ENCODE results near the gene ZNF787. TPM values are rescaled to one million over a fixed set of nuclear protein-coding genes. Genes with fewer than 3 reads are reported as not detected.
A peak's percentile ranks its signal among the peaks of the same experiment; 100 is the strongest.

ZNF787 gene
- polyA plus RNA-seq, 2 of the 4 experiments (the other 2 are of a cell fraction): 12.5 to 35.1 TPM

GRCh38 chr19:56130006-56130405, 8.9 kb upstream of the ZNF787 start:
- Histone ChIP-seq H3K9me3 (no peaks in the 10 kb centered on the region), H3K4me3 (no peak overlapping the region), H3K27ac (no peak overlapping the region), H3K4me2 (no peak overlapping the region), H3K4me1 (0 out of 3 replicates have a peak, but pooled peaks cover 5% of the 10 kb centered on the region)
- ATAC-seq: no peak
- CTCF ChIA-PET: no interaction called here
- POLR2A ChIA-PET: no interaction called here
- TF ChIP-seq FOXS1 (CRISPR knock-in tag; IDR thresholded peaks at IDR 0.05) (no peak), MYC (IDR thresholded peaks at IDR 0.05; ENCODE audit: borderline replicate concordance, low read length) (no peak), MAZ (IDR thresholded peaks at IDR 0.05; ENCODE audit: borderline replicate concordance, low read depth, low read length) (no peak), ZNF302 (CRISPR knock-in tag; IDR thresholded peaks at IDR 0.05) (no peak), JUN (IDR thresholded peaks at IDR 0.05) (no peak), NPAS2 (CRISPR knock-in tag; IDR thresholded peaks at IDR 0.05; ENCODE audit: borderline replicate concordance) (no peak), HDAC2 (IDR thresholded peaks at IDR 0.05) (no peak), ELK1 (IDR thresholded peaks at IDR 0.05; ENCODE audit: low read depth, low read length) (no peak), HOXB5 (CRISPR knock-in tag; IDR thresholded peaks at IDR 0.05) (no peak), RCOR1 (IDR thresholded peaks at IDR 0.05; ENCODE audit: low read depth, low read length) (no peak), POLR2A (IDR thresholded peaks at IDR 0.05; ENCODE audit: low read length) (no peak), EHMT2 (IDR thresholded peaks at IDR 0.05; ENCODE audit: low read depth) (no peak), SREBF2 (IDR thresholded peaks at IDR 0.05) (no peak), MAFK (IDR thresholded peaks at IDR 0.05; ENCODE audit: partially characterized antibody) (no peak), EP300 (IDR thresholded peaks at IDR 0.05) (no peak), HEYL (CRISPR knock-in tag; IDR thresholded peaks at IDR 0.05) (no peak), FOSB (CRISPR knock-in tag; IDR thresholded peaks at IDR 0.05) (no peak), CEBPB (IDR thresholded peaks at IDR 0.05) (no peak), ESRRA (IDR thresholded peaks at IDR 0.05; ENCODE audit: borderline replicate concordance, low read length) (no peak)
- no peak for FAIRE-seq
- whole genome bisulfite sequencing (ENCODE audit: missing lambda C conversion rate): 62% methylated on average over 7 of the region's 7 CpGs
- DNase-seq (ENCODE audit: low read depth in 1 of 2, low spot score in 1 of 2): no peak

- H3K4me3 ChIP-seq: no peak overlapping the region
- WGBS (ENCODE audit: missing lambda C conversion rate): 86% methylated on average over 19 of the region's 19 CpGs
- TF ChIP-seq NFE2L2 (conservative IDR thresholded peaks at IDR 0.05; ENCODE audit: low read length): no peak
- peak; percentile 43 for TF ChIP-seq USF2 (IDR thresholded peaks at IDR 0.05)
- 0 out of 3 replicates have a peak, but pooled peaks cover under 1% of the 10 kb centered on the region for H3K4me1 ChIP-seq
- H3K4me2 ChIP-seq: no peak overlapping the region
- ChIA-PET POLR2A (no interaction called here), CTCF (no interaction called here)
- DNase-seq (ENCODE audit: low read depth in 1 of 2, low spot score in 1 of 2) (peak in 1 of 2 experiments; percentile 31), ATAC-seq (peak in 1 of 2 experiments; percentile 61; a peak in 3 of 6 replicates), FAIRE-seq (no peak)
- H3K9me3 ChIP-seq: no peaks in the 10 kb centered on the region
- no peak overlapping the region for H3K27ac ChIP-seq
These were observed 6.1 kb upstream of the ZNF787 start for GRCh38 chr19:56126983-56127780.

- no peak overlapping the region for H3K4me2 ChIP-seq
- ATAC-seq: no peak
- H3K4me1 ChIP-seq: peaks cover 5% of the 10 kb centered on the region; the same call in 1 of the 3 replicates
- DNase-seq (ENCODE audit: low read depth in 1 of 2, low spot score in 1 of 2): no peak
- POLR2A ChIA-PET: no interaction called here
- no peak overlapping the region for H3K27ac ChIP-seq
- H3K9me3 ChIP-seq: no peaks in the 10 kb centered on the region
- no peak overlapping the region for H3K4me3 ChIP-seq
- WGBS (ENCODE audit: missing lambda C conversion rate): 75% methylated on average over 14 of the region's 16 CpGs
- CTCF ChIA-PET: interaction anchor here (0.7 to 1.1 kb wide), 2 partner anchors 20 to 46 kb away, joined by 3 read pairs; no protein-coding TSS in a partner anchor
- no peak for FAIRE-seq
- TF ChIP-seq CTCF (IDR thresholded peaks at IDR 0.05): no peak
- TF ChIP-seq HOXB13 (CRISPR knock-in tag; IDR thresholded peaks at IDR 0.05; ENCODE audit: low read depth): no peak
- no peak for TF ChIP-seq FOSB (CRISPR knock-in tag; IDR thresholded peaks at IDR 0.05)
- TF ChIP-seq ATOH8 (CRISPR knock-in tag; IDR thresholded peaks at IDR 0.05; ENCODE audit: low read depth): no peak
- TF ChIP-seq CHD2 (IDR thresholded peaks at IDR 0.05; ENCODE audit: low read length, partially characterized antibody): no peak
- no peak for TF ChIP-seq HEYL (CRISPR knock-in tag; IDR thresholded peaks at IDR 0.05)
- no peak for TF ChIP-seq EHMT2 (IDR thresholded peaks at IDR 0.05; ENCODE audit: low read depth)
- TF ChIP-seq GATA3 (IDR thresholded peaks at IDR 0.05; ENCODE audit: borderline replicate concordance): no peak
- no peak for TF ChIP-seq USF2 (IDR thresholded peaks at IDR 0.05)
- no peak for TF ChIP-seq ZSCAN20 (CRISPR knock-in tag; IDR thresholded peaks at IDR 0.05)
- no peak for TF ChIP-seq CBX8 (IDR thresholded peaks at IDR 0.05)
- no peak for TF ChIP-seq RARB (CRISPR knock-in tag; IDR thresholded peaks at IDR 0.05)
These were observed 4.9 kb upstream of the ZNF787 start for GRCh38 chr19:56125806-56126590.

Data from A549 (cell line).